Measurements from ENCODE around the gene ZC3H12C.

DNA sequence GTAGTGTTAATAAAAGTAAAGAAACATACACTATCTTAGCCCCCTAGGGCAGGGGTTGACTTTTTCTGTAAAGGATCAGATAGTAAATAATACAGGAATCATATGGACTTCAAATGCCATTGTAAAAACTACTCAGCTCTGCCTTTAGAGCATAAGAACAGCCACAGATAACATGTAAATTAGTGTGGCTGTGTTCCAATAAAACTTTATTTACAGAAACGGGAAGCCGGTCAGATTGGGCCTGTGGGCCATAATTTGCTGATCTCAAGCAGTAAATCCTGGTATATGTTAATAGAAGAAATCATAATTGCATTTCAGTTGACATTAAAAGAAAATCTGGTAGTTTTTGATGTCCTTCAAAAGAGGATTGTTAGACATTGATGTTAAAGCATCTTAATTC, 76.5 kb downstream of the ZC3H12C start:
- TF ChIP-seq, protein P1, sequence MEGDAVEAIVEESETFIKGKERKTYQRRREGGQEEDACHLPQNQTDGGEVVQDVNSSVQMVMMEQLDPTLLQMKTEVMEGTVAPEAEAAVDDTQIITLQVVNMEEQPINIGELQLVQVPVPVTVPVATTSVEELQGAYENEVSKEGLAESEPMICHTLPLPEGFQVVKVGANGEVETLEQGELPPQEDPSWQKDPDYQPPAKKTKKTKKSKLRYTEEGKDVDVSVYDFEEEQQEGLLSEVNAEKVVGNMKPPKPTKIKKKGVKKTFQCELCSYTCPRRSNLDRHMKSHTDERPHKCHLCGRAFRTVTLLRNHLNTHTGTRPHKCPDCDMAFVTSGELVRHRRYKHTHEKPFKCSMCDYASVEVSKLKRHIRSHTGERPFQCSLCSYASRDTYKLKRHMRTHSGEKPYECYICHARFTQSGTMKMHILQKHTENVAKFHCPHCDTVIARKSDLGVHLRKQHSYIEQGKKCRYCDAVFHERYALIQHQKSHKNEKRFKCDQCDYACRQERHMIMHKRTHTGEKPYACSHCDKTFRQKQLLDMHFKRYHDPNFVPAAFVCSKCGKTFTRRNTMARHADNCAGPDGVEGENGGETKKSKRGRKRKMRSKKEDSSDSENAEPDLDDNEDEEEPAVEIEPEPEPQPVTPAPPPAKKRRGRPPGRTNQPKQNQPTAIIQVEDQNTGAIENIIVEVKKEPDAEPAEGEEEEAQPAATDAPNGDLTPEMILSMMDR (IDR thresholded peaks at IDR 0.05) = no peak
- TF ChIP-seq POLR2A (IDR thresholded peaks at IDR 0.05) = no peak
